CD4-positive, alpha-beta T cell treated with Interleukin-15 for 4 hours (primary cell): ENCODE measurements around the gene SNU13.
"Not testable (repeated sequence)": the region's sequence is repeated elsewhere in the genome, so short reads cannot be mapped to it uniquely, and the experiment has no call there.

ENCODE experiments used
- DNase-seq: peaks from one replicate; pipeline ENCODE4 v3.0.0-alpha.2; 2020; ENCODE audit warnings: low spot score

Gene SNU13

DNA sequence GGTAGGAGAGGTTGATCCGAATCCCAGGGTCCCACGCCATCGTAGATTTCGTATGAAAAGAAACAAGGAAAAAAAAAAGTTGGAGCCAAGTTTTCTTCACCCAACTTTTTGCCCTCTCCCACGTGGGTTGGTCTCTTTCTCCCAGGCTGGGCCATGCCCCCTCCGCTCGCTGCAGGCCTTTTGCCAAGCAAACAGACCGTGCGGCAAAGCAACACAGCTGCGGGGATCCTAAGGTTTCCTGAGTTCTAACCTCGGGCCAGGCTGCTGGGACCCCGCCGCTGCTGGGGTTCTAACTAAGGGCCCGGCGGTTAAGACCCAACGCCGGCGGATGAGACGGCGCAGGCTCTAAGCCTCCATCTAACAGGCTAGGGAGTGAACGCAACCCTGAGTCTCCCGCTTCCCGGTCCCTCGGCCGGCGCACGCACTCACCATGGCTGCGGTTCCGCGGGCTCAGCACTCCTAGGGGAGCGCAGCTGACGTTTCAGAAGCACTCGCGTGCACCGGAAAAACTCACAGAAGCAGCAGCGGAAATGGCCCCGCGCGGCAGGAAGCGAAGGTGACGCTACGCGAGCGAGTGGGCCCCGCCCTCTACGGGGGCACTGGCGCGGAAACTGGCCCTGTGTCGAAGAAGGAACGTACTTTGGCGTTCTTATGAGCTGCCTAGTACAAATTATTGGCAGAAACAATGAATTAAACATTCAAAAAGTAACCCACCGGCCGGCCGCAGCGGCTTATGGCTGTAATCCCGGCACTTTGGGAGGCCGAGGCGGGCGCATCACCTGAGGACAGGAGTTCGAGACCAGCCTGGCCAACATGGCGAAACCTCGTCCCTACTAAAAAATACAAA is at the start of gene SNU13:
Gene SNU13, minus strand, starts transcription at position 503 of the 847 bp plus-strand sequence. Its CDS starts 71 bp downstream, at position 432.
- DNase-seq = peak; percentile 87

DNA sequence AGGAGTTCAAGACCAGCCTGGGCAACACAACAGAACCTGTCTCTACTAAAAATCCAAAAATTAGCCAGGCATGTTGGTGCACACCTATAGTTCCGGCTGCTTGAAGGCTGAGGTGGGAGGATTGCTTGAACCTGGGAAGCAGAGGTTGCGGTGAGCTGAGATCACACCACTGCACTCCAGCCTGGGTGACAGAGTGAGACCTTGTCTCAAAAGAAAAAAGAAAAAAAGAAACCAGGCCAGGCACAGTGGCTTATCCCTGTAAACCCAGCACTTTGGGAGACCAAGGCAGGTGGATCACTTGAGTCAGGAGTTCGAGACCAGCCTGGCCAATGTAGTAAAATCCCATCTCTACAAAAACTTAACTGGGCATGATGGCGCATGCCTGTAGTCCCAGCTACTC is 44.6 kb upstream of the SNU13 start:
- not testable (repeated sequence) for DNase-seq

- DNase-seq = no peak
Measured at GRCh38 chr22:41732096-41732772, 43.6 kb upstream of the SNU13 start.

DNA sequence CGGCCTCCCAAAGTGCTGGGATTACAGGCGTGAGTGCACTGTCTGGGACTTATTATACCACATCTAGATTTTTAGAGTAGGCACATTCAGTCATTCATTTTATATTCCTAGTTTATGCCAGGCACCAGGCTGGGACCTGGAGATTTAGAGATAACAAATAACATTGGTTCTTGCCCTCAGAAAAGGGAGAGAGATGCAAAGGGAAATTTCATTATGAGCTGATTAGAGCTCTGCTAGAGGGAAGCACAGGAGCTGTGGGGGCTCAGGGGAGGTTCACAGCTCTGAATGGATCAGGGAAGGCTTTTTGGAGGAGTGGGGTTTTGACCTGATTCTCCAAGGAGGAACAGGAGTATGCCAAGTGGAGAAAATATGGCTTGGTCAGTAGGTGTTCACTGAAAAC is 42.9 kb upstream of the SNU13 start:
- DNase-seq = no peak

- DNase-seq = no peak
Measured at GRCh38 chr22:41725510-41726110, 36.9 kb upstream of the SNU13 start.

DNA sequence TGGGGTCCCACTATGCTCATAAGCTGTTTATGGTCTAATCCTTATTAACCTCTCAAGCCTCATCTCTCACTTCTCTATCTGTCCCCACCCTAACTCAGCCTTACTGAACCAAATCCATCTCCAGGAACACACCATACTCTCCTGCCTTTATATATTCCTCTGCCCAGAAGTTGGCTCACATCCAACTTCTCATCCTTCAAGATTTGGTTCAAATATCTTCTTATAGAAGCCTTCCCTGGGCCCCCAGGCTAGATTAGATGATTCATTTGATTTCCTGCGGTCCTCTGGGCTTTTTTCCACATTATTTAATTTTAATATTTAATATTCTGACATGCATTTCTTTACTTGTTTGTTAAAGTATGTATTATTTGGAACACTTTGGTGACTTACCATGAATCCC is 33.8 kb upstream of the SNU13 start:
- DNase-seq = no peak

DNA sequence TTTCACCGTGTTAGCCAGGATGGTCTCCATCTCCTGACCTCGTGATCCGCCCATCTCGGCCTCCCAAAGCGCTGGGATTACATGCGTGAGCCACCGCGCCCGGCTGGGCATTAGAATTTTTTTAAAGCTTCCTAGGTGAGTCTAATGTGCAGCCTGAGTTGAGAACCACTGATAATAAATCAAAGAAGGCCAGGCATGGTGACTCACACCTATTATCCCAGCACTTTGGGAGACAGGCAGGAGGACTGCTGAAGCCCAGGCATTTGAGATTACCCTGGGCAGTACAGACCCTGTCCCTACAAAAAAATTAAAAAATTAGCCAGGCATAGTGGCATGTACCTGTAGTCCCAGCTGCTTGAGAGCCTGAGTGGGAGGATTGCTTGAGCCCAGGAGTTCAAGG is 24.3 kb upstream of the SNU13 start:
- no peak for DNase-seq

DNA sequence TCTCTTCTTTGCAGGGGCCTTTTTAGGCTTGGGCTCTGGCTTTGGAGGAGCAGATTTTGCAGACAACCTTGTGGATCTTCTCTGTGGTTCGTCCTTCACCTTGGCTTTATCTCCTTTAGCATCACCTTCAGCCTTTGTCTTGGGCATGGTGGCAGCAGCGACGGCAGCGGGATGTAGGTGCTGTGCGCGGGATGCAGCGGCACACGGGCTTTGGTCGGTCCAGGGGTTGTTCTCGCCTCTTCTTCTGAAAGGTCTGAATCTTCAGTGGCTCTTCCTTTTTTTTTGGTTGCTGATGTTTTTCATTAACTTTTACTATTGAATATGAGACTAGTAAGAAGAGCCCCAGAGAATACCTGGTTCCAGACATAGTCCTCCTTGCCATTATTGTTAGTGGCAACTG is 20.7 kb upstream of the SNU13 start:
- no peak for DNase-seq

DNA sequence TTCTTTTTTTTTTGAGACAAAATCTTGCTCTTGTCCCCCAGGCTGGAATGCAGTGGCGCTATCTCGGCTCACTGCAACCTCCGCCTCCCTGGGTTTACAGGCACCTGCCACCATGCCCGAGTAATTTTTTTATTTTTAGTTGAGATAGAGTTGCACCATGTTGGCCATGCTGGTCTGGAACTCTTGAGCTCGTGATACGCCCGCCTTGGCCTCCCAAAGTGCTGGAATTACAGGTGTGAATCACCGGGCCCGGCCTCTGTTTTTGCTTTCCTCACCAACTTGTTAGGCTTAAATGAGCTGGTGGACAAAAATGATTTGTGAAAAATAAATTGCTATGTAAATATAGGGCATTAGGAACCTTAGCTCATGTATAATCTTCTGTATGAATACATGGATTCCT is 14.1 kb upstream of the SNU13 start:
- no peak for DNase-seq

DNA sequence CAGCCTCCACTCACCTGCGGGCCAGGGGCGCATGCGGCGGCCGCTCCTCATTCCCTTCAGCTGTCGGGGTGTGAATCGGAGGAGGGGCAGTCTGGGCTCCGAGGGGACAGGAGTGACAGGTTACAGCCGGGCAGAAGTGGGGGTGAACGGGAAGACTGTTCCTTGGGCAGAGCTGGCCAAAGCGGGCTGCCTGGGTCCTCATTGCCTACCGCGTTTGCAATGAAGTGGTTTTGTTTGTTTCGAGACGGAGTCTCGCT is 11.4 kb upstream of the SNU13 start:
- no peak for DNase-seq

DNA sequence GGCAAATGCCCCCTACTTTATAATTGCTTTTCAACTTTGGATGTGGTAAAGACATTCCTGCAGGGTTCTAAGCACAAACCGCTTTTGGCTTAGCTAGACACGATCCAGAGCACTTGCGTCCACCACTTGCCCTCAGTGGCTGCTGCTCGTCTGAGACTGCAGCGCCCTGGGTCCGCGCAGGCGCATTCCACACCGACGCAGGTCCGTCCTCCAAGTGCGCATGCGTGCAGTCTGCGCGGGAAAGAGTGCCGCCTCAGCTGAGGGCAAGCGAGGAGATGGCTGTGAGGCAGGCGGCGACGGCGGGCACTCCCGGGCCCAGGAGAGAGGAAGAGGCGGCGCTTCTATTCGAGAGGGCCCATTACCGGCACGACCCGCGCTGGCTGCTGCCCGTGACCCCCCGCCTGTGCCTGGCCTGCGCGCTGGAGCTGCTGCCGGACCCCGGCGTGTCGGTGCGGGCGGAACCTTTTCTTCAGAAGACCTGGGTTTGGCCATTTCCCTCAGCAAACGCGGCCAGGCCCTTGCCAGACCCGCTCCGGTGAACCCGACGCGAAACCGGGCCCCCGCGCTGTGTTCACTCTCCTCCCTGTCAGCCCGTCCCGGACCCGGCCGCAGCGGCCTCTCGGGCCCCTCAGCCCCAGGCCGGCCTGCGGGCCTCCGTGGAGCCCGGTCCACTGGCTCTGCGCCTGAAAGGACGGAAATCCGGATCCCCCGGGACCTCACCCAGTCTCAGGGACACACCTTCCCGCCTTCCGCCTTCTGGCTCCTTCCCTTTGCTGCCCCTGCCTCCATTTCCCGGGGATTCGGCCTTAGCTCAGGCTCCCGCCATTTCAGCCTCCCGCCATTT is 10.8 kb upstream of the SNU13 start, which contains the start of gene MEI1:
Gene MEI1, plus strand, starts transcription at position 240 of the 844 bp plus-strand sequence. Its CDS starts 36 bp downstream, at position 276.
- peak; percentile 92 for DNase-seq

DNA sequence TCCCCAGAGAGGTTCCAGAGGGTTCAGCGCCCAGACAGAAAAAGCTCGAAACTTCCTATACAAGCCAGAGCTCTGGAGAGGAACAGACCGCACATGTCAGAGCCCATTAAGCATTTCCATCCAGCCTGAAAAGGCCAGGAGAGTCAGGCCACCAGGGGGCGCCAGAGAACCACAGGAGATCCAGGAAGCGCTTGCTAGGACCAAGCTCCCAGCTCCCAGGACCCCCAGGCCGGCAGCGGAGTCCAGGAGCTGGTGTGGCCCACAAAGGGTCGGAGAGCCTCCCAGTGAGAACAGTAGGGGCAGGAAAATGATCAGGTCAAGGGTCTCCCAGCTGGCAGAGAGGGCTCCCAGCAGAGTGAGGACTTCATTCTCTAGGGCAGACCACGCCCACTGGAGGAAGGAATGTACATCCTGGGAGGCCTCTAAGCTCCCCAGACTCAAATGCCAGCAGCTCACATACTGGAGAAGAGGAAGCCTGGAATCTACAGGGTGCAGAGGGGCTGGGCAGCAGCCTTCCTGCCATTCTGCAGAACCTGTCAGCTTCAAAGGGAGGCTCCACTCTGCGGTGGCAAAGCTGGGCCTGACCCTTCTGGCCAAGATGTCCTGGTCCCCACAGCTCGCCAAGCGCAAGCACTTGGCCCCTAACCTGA is 8.6 kb upstream of the SNU13 start:
- DNase-seq = peak; percentile 88

- no peak for DNase-seq
Measured at GRCh38 chr22:41696703-41697102, 8.0 kb upstream of the SNU13 start.

- no peak for DNase-seq
Measured at GRCh38 chr22:41695211-41695610, 6.5 kb upstream of the SNU13 start.

DNA sequence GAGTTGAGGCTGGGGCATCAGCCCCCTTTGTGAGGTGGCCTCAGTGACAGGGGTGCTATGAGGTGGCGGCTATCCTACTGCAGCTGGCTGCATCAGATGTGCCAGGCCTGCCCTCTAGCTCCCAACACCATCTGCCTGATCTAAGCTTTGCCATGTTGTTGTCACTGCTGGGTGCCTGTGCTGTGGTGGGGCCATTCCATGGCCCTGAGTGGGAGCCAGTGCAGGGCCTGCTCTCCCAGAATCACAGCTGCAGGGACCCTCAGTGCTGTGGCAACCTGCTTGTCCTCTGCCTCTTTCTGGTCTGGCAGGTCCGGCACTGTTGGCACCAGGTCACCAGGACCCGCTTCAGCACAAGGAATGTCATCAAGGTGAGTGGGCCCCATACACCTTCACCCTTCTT is 1.8 kb upstream of the SNU13 start:
- no peak for DNase-seq

- DNase-seq = no peak
Measured at GRCh38 chr22:41687901-41688364, 734 bp downstream of the SNU13 start.

DNA sequence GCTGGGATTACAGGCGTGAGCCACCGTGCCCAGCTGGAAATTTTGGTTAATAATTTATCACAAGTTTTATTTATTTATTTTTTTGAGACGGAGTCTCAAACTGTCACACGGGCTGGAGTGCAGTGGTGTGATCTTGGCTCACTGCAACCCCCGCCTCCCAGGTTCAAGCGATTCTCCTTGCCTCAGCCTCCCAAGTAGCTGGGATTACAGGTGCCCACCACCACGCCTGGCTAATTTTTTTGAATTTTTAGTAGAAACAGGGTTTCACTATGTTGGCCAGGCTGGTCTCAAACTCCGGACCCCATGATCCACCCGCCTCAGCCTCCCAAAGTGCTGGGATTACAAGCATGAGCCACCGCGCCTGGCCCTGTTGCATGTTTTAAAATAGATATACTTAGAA is 1.8 kb downstream of the SNU13 start:
- DNase-seq = not testable (repeated sequence)

DNA sequence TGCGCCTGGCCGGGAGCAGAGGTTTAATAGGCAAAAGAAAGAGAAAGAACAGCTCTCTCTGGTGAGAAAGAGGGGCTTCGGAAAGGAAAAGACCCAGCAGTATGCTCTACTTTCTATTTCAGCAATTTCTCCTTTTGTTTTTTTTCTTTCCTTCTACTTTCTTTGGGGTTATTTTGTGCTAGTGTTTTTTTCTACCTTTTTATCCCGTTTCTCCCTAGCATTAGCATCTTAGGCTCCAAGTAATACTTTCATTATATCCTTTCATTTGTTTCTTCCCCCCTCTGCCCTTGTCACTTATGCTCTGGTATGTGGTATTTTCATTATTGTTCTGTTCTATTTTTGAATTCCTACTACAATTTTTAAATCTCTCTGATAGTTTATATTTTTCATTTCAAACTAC is 4.5 kb downstream of the SNU13 start:
- no peak for DNase-seq

DNA sequence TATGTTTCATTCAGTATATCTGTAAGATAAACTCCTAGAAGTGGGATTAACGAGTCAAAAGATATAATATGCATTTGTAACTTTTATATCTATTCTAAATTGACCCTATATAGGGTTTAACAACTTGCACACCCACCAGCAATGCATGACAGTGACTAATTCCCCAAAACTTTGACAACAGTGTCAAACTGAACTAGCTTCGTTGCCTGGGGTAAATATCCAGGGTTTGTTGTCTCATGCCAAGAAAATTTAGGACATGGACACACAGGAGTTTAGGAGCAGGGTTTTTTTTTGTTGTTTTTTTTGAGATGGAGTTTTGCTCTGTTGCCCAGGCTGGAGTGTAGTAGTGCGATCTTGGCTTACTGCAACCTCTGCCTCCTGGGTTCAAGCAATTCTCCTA is 5.1 kb downstream of the SNU13 start:
- DNase-seq = no peak

DNA sequence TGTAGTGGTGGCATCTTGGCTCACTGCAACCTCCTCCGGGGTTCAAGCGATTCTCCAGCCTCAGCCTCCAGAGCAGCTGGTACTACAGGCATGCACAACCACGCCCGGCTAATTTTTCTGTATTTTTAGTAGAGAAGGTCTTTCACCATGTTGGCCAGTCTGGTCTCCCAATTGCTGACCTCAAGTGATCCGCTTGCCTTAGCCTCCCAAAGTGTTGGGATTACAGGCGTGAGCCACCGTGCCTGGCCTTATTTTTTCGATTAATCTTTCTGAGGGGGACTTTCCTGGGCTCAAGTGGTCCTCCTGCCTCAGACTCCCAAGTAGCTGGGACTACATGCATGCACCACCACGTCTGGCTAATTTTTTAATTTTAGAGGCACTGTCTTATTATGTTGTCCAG is 5.6 kb downstream of the SNU13 start:
- no peak for DNase-seq

DNA sequence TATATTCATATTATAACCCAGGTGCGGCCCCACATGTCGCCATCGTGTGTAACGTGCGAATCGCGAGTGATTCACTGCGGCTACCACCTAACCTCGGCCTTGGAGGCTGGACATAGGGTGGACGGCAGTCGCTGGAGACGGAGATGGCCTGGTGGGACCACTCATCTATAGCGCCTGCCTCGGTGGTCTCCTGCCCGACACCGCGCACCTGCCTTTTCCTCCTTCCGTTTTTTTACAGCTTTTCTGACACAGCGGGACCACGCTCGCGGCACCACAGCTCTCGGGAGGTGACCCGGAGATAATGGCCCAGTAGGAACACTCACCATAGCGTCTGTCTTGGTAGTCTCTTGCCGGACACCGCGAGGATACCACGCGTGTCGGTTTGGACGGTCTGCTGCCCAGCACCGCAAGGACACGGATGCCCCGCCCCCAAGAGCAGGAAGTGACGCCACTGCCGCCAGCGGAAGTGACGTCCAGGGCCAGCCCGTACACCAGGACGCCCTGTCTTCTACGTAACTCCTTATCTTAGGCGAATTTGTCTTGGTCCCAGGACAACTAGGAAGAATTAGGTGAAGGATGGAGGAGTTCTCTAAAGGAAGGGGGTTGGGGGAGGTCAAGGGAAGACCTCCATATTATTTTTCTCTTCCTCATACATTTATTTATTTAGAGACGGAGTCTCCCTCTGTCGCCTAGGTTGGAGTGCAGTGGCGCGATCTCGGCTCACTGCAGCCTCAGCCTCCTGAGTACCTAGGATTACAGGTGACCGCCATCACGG is 6.4 kb downstream of the SNU13 start:
- peak; percentile 81 for DNase-seq
